CD4-positive, CD25-positive, alpha-beta regulatory T cell (primary cell): ENCODE measurements around the gene ZNF33A. TPM values are rescaled to one million over a fixed set of nuclear protein-coding genes. Genes with fewer than 3 reads are reported as not detected.
"Not testable (repeated sequence)": the region's sequence is repeated elsewhere in the genome, so short reads cannot be mapped to it uniquely, and the experiment has no call there.

Experiments used
- ATAC-seq, 2 donors: fragments of 150-1000 bp; cut with Tn5 transposase; one replicate each; pipeline ENCODE4 v1.10.0; 2021; ENCODE audit warnings: low read depth in 2 of 2, moderate number of reproducible peaks in 2 of 2, moderate library complexity in 1 of 2
- DNase-seq, 3 donors: peaks; one replicate each; pipeline versions ENCODE4 v3.0.0 to v3.0.0-alpha.2; 2012 to 2022; ENCODE audit warnings: mixed read lengths in 1 of 3
- H3K27ac ChIP-seq: one replicate; pipeline ENCODE4 v1.7.0; 2013; ENCODE audit warnings: mild to moderate bottlenecking, low read length; ENCODE audit not compliant: insufficient read depth, poor library complexity, severe bottlenecking
- H3K27me3 ChIP-seq: one replicate; pipeline ENCODE4 v1.7.0; 2013; ENCODE audit warnings: low read length; ENCODE audit not compliant: control insufficient read depth, insufficient read depth
- H3K36me3 ChIP-seq: one replicate; pipeline ENCODE4 v1.7.0; 2013; ENCODE audit warnings: mild to moderate bottlenecking, low read length, moderate library complexity; ENCODE audit not compliant: control insufficient read depth, insufficient read depth
- H3K4me1 ChIP-seq: 2 replicates; pipeline ENCODE4 v1.7.0; 2013; ENCODE audit warnings: mild to moderate bottlenecking, low read length; ENCODE audit not compliant: insufficient read depth, control insufficient read depth, poor library complexity, severe bottlenecking
- H3K4me3 ChIP-seq: one replicate; pipeline ENCODE4 v1.7.0; 2013; ENCODE audit warnings: low read depth, mild to moderate bottlenecking, low read length, moderate library complexity
- H3K9me3 ChIP-seq, 2 experiments: 1 replicate in 1 of 2; 2 replicates in 1 of 2; pipeline ENCODE4 v1.7.0; 2013; ENCODE audit warnings: low read length in 2 of 2, mild to moderate bottlenecking in 1 of 2, moderate library complexity in 1 of 2; ENCODE audit not compliant: control insufficient read depth in 2 of 2
- H3K27ac Mint-ChIP-seq, 3 donors: one replicate each; pipeline ENCODE4 v1.8.0; 2020 to 2022; ENCODE audit warnings: mild to moderate bottlenecking in 3 of 3, mixed read lengths in 3 of 3, moderate library complexity in 2 of 3
- H3K27me3 Mint-ChIP-seq: one replicate; pipeline ENCODE4 v1.8.0; 2022; ENCODE audit warnings: mild to moderate bottlenecking, mixed read lengths
- H3K36me3 Mint-ChIP-seq: one replicate; pipeline ENCODE4 v1.8.0; 2020; ENCODE audit warnings: mixed read lengths
- H3K4me1 Mint-ChIP-seq, 4 donors: one replicate each; pipeline ENCODE4 v1.8.0; 2020 to 2022; ENCODE audit warnings: mixed read lengths in 4 of 4, mild to moderate bottlenecking in 1 of 4
- H3K4me3 Mint-ChIP-seq, 4 donors: one replicate each; pipeline ENCODE4 v1.8.0; 2020 to 2022; ENCODE audit warnings: mild to moderate bottlenecking in 4 of 4, mixed read lengths in 4 of 4, moderate library complexity in 3 of 4
- H3K9me3 Mint-ChIP-seq, 7 donors: one replicate each; pipeline ENCODE4 v1.8.0; 2020 to 2022; ENCODE audit warnings: mixed read lengths in 7 of 7, mild to moderate bottlenecking in 3 of 7, moderate library complexity in 2 of 7
- polyA plus RNA-seq, 4 donors: library from polyadenylated mRNA; unstranded; fragments of 300-500 nt; fragmentation: Illumina TruSeq; gene quantifications; one replicate each; pipeline ENCODE4 v1.2.3, GENCODE V29; 2021
- total RNA-seq: library from RNA; stranded (reverse); gene quantifications from one replicate; pipeline ENCODE4 v1.2.3, GENCODE V29; 2022

The ZNF33A gene
- total and polyA plus RNA-seq, 5 donors from 2014 or later = 17.0 to 46.0 (median 19.7) TPM

DNA sequence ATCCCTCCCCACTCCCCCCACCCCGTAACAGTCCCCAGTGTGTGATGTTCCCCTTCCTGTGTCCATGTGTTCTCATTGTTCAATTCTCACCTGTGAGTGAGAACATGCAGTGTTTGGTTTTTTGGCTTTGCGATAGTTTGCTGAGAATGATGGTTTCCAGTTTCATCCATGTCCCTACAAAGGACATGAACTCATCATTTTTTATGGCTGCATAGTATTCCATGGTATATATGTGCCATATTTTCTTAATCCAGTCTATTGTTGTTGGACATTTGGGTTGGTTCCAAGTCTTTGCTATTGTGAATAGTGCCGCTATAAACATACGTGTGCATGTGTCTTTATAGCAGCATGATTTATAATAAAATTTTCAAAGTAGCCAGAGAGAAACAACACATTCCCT, 8.6 kb downstream of the ZNF33A start:
- Mint-ChIP-seq H3K4me1 (peaks cover 27 to 44% (median 39%) of the 10 kb centered on the region in 4 donors), H3K36me3 (peaks cover 83% of the 10 kb centered on the region)
- peaks cover 88% of the 10 kb centered on the region for H3K36me3 ChIP-seq
- not testable (repeated sequence) for H3K4me1 ChIP-seq, H3K9me3 Mint-ChIP-seq, H3K27ac Mint-ChIP-seq, DNase-seq, ATAC-seq, H3K4me3 Mint-ChIP-seq, H3K27me3 ChIP-seq, H3K4me3 ChIP-seq, H3K27me3 Mint-ChIP-seq, H3K27ac ChIP-seq, H3K9me3 ChIP-seq

DNA sequence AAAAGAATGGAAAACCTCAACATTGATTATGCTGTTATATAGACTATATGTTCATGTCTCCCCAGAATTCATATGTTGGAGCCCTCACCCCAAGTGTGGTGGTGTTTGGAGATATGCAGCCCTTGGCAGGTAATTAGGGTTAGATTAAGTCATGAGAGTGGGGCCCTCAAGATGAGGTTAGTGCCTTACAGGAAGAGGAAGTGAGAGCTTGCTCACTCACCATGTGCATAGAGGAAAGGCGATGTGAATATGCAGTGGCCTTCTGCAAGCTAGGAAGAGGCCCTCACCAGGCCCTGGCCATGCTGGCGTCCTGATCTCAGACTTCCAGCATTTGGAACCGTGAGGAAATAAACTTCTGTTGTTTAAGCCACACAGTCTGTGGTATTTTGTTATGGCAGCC, 14.8 kb downstream of the ZNF33A start:
- Mint-ChIP-seq H3K27ac (peak overlapping the region in 2 of 3 donors; percentile 22 to 97), H3K27me3 (no peaks in the 10 kb centered on the region), H3K4me1 (peaks cover 22 to 48% (median 47%) of the 10 kb centered on the region in 4 donors), H3K4me3 (no peak overlapping the region), H3K9me3 (peaks cover 0 to 3% (median 0%) of the 10 kb centered on the region in 7 donors), H3K36me3 (peaks cover 83% of the 10 kb centered on the region)
- no peaks in the 10 kb centered on the region for H3K27me3 ChIP-seq
- no peak overlapping the region for H3K4me3 ChIP-seq
- ATAC-seq = peak; percentile 44 to 45
- no peak overlapping the region for H3K27ac ChIP-seq
- peak in 1 of 3 donors; percentile 34 for DNase-seq
- H3K9me3 ChIP-seq = no peaks in the 10 kb centered on the region
- H3K36me3 ChIP-seq = peaks cover 90% of the 10 kb centered on the region
- no peaks in the 10 kb centered on the region for H3K4me1 ChIP-seq

DNA sequence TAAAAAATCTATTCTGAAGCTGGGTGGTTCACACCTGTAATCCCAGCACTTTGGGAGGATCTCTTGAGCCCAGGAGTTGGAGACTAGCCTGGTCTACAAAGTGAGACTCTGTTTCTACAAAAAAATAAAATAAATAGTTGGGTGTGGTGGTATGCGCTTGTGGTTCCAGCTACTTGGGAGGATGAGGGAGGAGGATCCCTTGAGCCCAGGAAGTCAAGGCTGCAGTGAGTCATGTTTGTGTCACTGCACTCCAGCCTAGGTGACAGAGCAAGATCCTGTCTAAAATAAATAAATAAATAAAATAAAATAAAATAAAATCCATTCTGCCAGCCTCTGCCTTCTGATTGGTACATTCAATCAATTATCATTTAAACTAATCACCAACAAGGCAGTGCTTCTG, 17.5 kb downstream of the ZNF33A start:
- Histone ChIP-seq H3K4me1 (no peaks in the 10 kb centered on the region), H3K4me3 (no peak overlapping the region), H3K36me3 (peaks cover 87% of the 10 kb centered on the region), H3K9me3 (no peaks in the 10 kb centered on the region), H3K27ac (no peak overlapping the region), H3K27me3 (no peaks in the 10 kb centered on the region)
- peak in 1 of 3 donors; percentile 32 for DNase-seq
- Mint-ChIP-seq H3K9me3 (peaks cover 0 to 3% (median 0%) of the 10 kb centered on the region in 7 donors), H3K27me3 (no peaks in the 10 kb centered on the region), H3K36me3 (peaks cover 72% of the 10 kb centered on the region), H3K4me3 (no peak overlapping the region), H3K27ac (peak overlapping the region; percentile 38 to 59 (median 54)), H3K4me1 (peaks cover 22 to 51% (median 43%) of the 10 kb centered on the region in 4 donors)
- no peak for ATAC-seq

DNA sequence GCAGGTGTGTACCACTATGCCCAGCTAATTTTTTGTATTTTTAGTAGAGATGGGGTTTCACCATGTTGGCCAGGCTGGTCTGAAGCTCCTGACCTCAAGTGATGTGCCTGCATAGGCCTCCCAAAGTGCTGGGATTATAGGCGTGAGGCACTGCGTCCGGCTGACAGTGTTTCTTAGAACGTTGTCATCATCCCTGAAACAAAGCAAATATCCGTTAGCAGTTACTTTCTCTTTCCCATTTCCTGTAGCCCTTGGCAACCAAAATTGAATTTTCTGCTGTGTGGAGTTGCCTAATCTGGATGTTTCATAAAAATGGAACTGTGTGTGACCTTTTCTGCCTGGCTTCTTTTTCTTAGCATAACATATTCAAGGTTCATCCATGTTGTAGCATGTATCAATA, 22.4 kb downstream of the ZNF33A start:
- Mint-ChIP-seq H3K9me3 (peaks cover 0 to 6% (median 2%) of the 10 kb centered on the region in 7 donors), H3K4me3 (no peak overlapping the region), H3K4me1 (peaks cover 14 to 39% (median 24%) of the 10 kb centered on the region in 4 donors), H3K27me3 (no peaks in the 10 kb centered on the region), H3K27ac (peak overlapping the region in 1 of 3 donors; percentile 71), H3K36me3 (peaks cover 65% of the 10 kb centered on the region)
- no peak for ATAC-seq
- Histone ChIP-seq H3K4me3 (no peak overlapping the region), H3K36me3 (peaks cover 79% of the 10 kb centered on the region), H3K4me1 (peaks cover 1% of the 10 kb centered on the region), H3K27me3 (no peaks in the 10 kb centered on the region), H3K27ac (no peak overlapping the region), H3K9me3 (no peaks in the 10 kb centered on the region)
- DNase-seq = no peak

DNA sequence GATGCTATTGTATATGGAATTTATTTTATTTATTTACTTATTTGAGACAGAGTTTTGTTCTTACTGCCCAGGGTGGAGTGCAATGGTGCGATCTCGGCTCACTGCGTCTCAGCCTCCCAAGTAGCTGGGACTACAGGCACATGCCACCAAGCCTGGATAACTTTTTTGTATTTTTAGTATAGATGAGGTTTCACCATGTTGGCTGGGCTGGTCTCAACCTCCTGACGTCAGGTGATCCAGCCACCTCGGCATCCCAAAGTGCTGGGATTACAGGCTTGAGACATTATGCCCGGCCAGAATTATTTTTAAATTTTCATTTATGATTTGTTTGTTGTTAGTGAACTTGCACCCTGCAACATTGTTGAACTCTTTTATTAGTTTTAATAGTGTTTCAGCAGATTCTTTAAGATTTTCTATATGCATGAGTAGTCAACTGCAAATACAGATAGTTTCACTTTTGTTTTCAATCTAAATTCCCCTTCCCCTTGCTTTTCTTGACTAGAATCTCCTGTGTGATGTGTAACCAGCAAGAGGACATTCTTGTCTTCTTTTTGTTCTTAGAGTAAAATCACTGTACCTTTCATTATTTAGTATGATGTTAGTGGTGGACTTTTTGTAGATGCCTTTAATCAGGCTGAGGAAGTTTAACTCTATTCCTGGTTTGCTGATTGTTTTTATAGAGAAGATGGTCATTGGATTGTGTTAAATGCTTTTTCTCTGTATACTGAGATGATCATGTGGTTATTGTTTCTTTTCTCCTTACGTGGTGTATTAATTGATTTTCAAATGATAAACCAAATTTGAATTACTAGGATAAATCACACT, 27.8 kb downstream of the ZNF33A start:
- Mint-ChIP-seq H3K36me3 (peaks cover 55% of the 10 kb centered on the region), H3K4me1 (peaks cover 24 to 53% (median 40%) of the 10 kb centered on the region in 4 donors), H3K27ac (peak overlapping the region; percentile 72 to 89 (median 76)), H3K9me3 (peaks cover 0 to 10% (median 4%) of the 10 kb centered on the region in 7 donors), H3K4me3 (peak overlapping the region; percentile 48 to 88 (median 64)), H3K27me3 (no peaks in the 10 kb centered on the region)
- Histone ChIP-seq H3K9me3 (peaks cover 0 to 4% of the 10 kb centered on the region in 2 experiments), H3K36me3 (peaks cover 63% of the 10 kb centered on the region), H3K4me1 (peaks cover 11% of the 10 kb centered on the region), H3K27me3 (no peaks in the 10 kb centered on the region), H3K4me3 (peak overlapping the region; percentile 77), H3K27ac (peak overlapping the region; percentile 70)
- DNase-seq = peak in 1 of 3 donors; percentile 52
- ATAC-seq = peak; percentile 40 to 52

DNA sequence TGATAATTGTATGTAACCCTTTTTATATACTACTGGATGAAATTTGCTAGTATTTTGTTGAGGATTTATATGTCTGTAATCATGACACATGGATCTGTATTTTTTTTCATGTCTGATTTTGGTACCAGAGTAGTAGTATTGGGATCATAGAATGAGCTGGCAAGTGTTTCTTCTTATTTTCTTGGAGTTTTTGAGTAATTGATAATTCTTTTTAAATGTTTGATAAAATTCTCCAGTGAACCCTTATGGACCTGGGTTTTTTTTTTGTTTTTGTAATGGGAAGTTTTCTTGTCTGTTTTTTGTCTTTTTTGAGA, 28.4 kb downstream of the ZNF33A start:
- ATAC-seq = no peak
- peaks cover 17% of the 10 kb centered on the region for H3K4me1 ChIP-seq
- peak overlapping the region; percentile 77 for H3K4me3 ChIP-seq
- peaks cover 0 to 4% of the 10 kb centered on the region in 2 experiments for H3K9me3 ChIP-seq
- peaks cover 61% of the 10 kb centered on the region for H3K36me3 ChIP-seq
- no peak for DNase-seq
- Mint-ChIP-seq H3K9me3 (peaks cover 0 to 10% (median 4%) of the 10 kb centered on the region in 7 donors), H3K36me3 (peaks cover 56% of the 10 kb centered on the region), H3K4me1 (peaks cover 29 to 58% (median 44%) of the 10 kb centered on the region in 4 donors), H3K27ac (peak overlapping the region; percentile 72 to 89 (median 76)), H3K27me3 (no peaks in the 10 kb centered on the region), H3K4me3 (peak overlapping the region; percentile 48 to 88 (median 64))
- peak overlapping the region; percentile 70 for H3K27ac ChIP-seq
- H3K27me3 ChIP-seq = no peaks in the 10 kb centered on the region

DNA sequence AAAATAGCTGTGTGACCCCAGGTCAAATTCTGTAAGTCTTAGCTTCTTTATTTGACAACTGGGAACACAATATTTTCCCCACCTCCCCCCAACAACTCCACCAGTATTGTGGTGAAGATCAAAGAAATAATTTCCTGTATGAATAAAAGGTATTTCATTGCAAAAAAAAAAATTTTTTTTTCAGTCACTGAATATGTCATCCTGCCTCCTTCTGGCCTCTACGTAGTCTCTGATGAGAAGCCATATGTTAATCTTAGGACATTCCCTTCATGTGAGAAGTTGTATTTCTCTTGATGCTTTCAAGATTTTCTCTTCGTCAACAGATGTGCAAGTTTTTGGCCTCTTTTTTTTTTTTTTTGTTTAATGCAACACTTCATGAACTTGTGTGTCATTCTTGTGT, 33.0 kb downstream of the ZNF33A start:
- Histone ChIP-seq H3K27ac (no peak overlapping the region), H3K27me3 (no peaks in the 10 kb centered on the region), H3K9me3 (peaks cover 12 to 27% of the 10 kb centered on the region in 2 experiments), H3K4me3 (peak overlapping the region; percentile 31), H3K36me3 (peaks cover 66% of the 10 kb centered on the region), H3K4me1 (peaks cover 15% of the 10 kb centered on the region)
- Mint-ChIP-seq H3K9me3 (peaks cover 0 to 20% (median 6%) of the 10 kb centered on the region in 7 donors), H3K4me3 (peak overlapping the region in 2 of 4 donors; percentile 16 to 68), H3K27me3 (no peaks in the 10 kb centered on the region), H3K36me3 (peaks cover 60% of the 10 kb centered on the region), H3K4me1 (peaks cover 31 to 54% (median 34%) of the 10 kb centered on the region in 4 donors), H3K27ac (peak overlapping the region; percentile 22 to 39 (median 36))
- DNase-seq = no peak
- ATAC-seq = no peak
